Fibroblast of skin of right biceps (primary cell): ENCODE measurements around the gene ZBTB7C.

Experiments
- DNase-seq: peaks from one replicate; pipeline ENCODE4 v3.0.0-alpha.2; 2013

The ZBTB7C gene

GRCh38 chr18:48136051-48136826 is 272.9 kb downstream of the ZBTB7C start:
- DNase-seq, result no peak

GRCh38 chr18:48135436-48135966 is 273.7 kb downstream of the ZBTB7C start:
- no peak for DNase-seq

GRCh38 chr18:48134609-48135008 is 274.6 kb downstream of the ZBTB7C start:
- no peak for DNase-seq

- no peak for DNase-seq
Observed at GRCh38 chr18:48133671-48134251, 275.4 kb downstream of the ZBTB7C start.

GRCh38 chr18:48132797-48133655 is 276.2 kb downstream of the ZBTB7C start:
- no peak for DNase-seq

GRCh38 chr18:48131042-48131441 is 278.1 kb downstream of the ZBTB7C start:
- no peak for DNase-seq

GRCh38 chr18:48129621-48130082 is 279.5 kb downstream of the ZBTB7C start:
- no peak for DNase-seq

- no peak for DNase-seq
Observed at GRCh38 chr18:48127606-48128005, 281.6 kb downstream of the ZBTB7C start.

- DNase-seq, result no peak
Observed at GRCh38 chr18:48126240-48126639, 282.9 kb downstream of the ZBTB7C start.

- DNase-seq, result no peak
Observed at GRCh38 chr18:48125724-48126123, 283.5 kb downstream of the ZBTB7C start.

GRCh38 chr18:48124857-48125626 is 284.1 kb downstream of the ZBTB7C start:
- no peak for DNase-seq

- DNase-seq, result no peak
Observed at GRCh38 chr18:48123941-48124340, 285.2 kb downstream of the ZBTB7C start.

GRCh38 chr18:48123324-48123723 is 285.9 kb downstream of the ZBTB7C start:
- no peak for DNase-seq

- no peak for DNase-seq
Observed at GRCh38 chr18:48122816-48123215, 286.4 kb downstream of the ZBTB7C start.

GRCh38 chr18:48122376-48122775 is 286.8 kb downstream of the ZBTB7C start:
- no peak for DNase-seq

- DNase-seq, result no peak
Observed at GRCh38 chr18:48121752-48122151, 287.4 kb downstream of the ZBTB7C start.

GRCh38 chr18:48119204-48119603 is 290.0 kb downstream of the ZBTB7C start:
- DNase-seq, result no peak

- DNase-seq, result no peak
Observed at GRCh38 chr18:48116873-48117630, 292.1 kb downstream of the ZBTB7C start.

GRCh38 chr18:48116017-48116416 is 293.2 kb downstream of the ZBTB7C start:
- no peak for DNase-seq

- no peak for DNase-seq
Observed at GRCh38 chr18:48113691-48114090, 295.5 kb downstream of the ZBTB7C start.

GRCh38 chr18:48111587-48111986 is 297.6 kb downstream of the ZBTB7C start:
- DNase-seq, result no peak

- DNase-seq, result no peak
Observed at GRCh38 chr18:48110797-48111196, 298.4 kb downstream of the ZBTB7C start.
